Transverse colon (tissue), 4 donors: ENCODE results near the gene GRIN3B.

Experiments used
- POLR2A ChIP-seq: fragments of 450-650 bp; IDR thresholded peaks from one replicate; pipeline ENCODE4 v1.6.1; 2016; ENCODE audit warnings: antibody characterized with exemption, mild to moderate bottlenecking, moderate library complexity
- POLR2AphosphoS5 ChIP-seq, 3 donors: sonication (generic); formaldehyde crosslinking; IDR thresholded peaks; one replicate each; pipeline ENCODE4 v1.6.1; 2016; ENCODE audit warnings: antibody characterized with exemption in 3 of 3
- TF ChIP-seq, protein P1 (sequence below), 5 experiments: fragments of 200-600 bp in 3 of 5; fragments of 450-650 bp in 2 of 5; sonication (generic) in 3 of 5; IDR thresholded peaks; 1 replicate in 2 of 5; 2 replicates in 3 of 5; pipeline ENCODE4 v1.5.1; 2016 to 2017; ENCODE audit warnings: antibody characterized with exemption in 5 of 5, inconsistent platforms in 3 of 5, mild to moderate bottlenecking in 2 of 5, moderate library complexity in 1 of 5

DNA sequence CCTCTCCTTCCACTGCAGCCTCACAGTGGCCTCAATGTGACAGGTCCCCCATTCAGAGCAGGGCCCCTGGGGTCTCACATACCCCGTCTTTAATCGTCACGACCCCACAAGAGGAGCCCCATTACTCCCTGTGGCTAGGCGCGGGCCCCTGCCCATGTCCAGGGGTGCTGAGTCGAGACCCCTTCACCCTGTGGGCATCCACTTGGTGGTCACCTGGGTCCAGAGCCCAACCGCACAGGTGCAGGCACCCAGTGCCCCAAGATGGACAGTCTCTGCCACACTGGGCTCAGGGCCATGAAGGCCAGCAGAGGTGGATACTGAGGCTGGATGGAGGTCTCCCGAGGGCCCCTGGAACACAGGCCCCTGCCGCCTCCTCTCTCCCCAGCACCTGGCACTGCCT, 17.7 kb downstream of the GRIN3B start:
- TF ChIP-seq, protein P1, sequence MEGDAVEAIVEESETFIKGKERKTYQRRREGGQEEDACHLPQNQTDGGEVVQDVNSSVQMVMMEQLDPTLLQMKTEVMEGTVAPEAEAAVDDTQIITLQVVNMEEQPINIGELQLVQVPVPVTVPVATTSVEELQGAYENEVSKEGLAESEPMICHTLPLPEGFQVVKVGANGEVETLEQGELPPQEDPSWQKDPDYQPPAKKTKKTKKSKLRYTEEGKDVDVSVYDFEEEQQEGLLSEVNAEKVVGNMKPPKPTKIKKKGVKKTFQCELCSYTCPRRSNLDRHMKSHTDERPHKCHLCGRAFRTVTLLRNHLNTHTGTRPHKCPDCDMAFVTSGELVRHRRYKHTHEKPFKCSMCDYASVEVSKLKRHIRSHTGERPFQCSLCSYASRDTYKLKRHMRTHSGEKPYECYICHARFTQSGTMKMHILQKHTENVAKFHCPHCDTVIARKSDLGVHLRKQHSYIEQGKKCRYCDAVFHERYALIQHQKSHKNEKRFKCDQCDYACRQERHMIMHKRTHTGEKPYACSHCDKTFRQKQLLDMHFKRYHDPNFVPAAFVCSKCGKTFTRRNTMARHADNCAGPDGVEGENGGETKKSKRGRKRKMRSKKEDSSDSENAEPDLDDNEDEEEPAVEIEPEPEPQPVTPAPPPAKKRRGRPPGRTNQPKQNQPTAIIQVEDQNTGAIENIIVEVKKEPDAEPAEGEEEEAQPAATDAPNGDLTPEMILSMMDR (IDR thresholded peaks at IDR 0.05): no peak
- TF ChIP-seq POLR2A (no peak), POLR2AphosphoS5 (IDR thresholded peaks at IDR 0.05) (no peak)
